ENCODE measurements around the gene RANBP2.
"Not testable (repeated sequence)": the region's sequence is repeated elsewhere in the genome, so short reads cannot be mapped to it uniquely, and the experiment has no call there.

The RANBP2 gene

DNA sequence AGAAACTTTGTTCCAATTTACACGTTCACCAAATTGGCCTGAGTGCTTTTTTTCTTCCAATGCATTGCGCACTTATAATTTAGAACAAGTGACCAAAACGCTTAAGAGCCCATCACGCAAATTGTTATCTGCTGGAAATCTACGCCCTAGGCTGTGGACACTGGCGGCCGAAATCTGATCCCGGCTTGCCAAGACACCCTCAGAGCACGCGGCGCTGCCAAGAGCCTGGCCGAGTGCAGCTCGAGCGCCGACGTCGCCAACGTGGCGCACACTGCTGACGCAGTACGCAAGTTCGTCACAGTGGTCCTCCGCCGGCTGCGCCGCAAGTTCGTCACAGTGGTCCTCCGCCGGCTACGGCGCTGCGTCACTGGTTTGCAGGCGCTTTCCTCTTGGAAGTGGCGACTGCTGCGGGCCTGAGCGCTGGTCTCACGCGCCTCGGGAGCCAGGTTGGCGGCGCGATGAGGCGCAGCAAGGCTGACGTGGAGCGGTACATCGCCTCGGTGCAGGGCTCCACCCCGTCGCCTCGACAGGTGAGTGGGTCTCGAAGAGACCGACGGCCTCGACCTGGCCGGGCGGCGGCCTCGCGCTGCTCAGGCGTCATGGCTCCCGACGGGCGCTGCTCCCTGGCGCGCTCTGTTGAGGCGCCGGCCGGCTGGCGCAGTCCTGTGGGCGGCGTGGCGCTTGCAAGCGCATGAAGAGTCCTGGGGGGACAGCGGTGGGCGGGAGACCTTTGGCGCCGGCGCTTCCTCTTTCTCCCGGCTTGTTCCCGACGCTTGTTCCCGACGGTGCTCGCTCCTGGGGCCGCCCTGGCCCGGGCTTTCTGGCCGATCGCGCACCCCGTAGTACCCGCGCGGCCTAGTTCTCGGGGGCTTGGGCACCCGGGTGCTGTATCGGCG lies at the start of gene RANBP2:
RANBP2 (plus strand) TSS at position 334 of the 896 bp plus-strand sequence; CDS start at position 459, 125 bp downstream.
- Mint-ChIP-seq H3K9me3 (no peaks in the 10 kb centered on the region), H3K4me1 (peaks cover 19% of the 10 kb centered on the region), H3K36me3 (ENCODE audit: low read depth) (peaks cover 6% of the 10 kb centered on the region), H3K27ac (peak within 1 kb of the TSS; percentile 98), H3K4me3 (peak within 1 kb of the TSS; percentile 87), H3K27me3 (ENCODE audit: low read depth, poor library complexity) (peaks cover 14% of the 10 kb centered on the region)
- TF ChIP-seq CTCF (IDR thresholded peaks at IDR 0.05) = no peak
- peak; percentile 89 for DNase-seq

GRCh38 chr2:108670282-108670681 lies 49.0 kb upstream of the RANBP2 start:
- H3K27me3 Mint-ChIP-seq (ENCODE audit: low read depth, poor library complexity); H3K27ac Mint-ChIP-seq; H3K4me1 Mint-ChIP-seq; H3K9me3 Mint-ChIP-seq; DNase-seq; H3K4me3 Mint-ChIP-seq: not testable (repeated sequence)
- peaks cover 23% of the 10 kb centered on the region for H3K36me3 Mint-ChIP-seq (ENCODE audit: low read depth)

- not testable (repeated sequence) for H3K27me3 Mint-ChIP-seq (ENCODE audit: low read depth, poor library complexity); H3K4me3 Mint-ChIP-seq; H3K4me1 Mint-ChIP-seq; DNase-seq; H3K27ac Mint-ChIP-seq; H3K9me3 Mint-ChIP-seq
- peaks cover 30% of the 10 kb centered on the region for H3K36me3 Mint-ChIP-seq (ENCODE audit: low read depth)
Measured at GRCh38 chr2:108672200-108672805, 47.0 kb upstream of the RANBP2 start.

DNA sequence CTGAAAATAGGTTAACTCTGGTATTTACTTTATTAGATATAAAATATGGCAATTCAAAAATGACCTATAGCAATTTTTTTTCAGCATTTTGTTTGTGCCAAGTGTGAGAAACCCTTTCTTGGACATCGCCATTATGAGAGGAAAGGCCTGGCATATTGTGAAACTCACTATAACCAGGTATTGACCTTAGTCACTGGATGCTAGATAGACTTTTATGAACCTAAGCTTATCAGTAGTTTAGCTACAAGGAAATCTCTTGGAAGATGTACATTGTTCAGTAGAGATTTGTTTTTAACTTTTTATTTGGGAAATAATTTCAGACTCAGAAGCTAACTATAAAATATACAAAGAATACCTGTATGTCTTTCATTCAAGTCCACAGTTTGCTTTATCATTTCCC lies 42.8 kb upstream of the RANBP2 start:
- H3K9me3 Mint-ChIP-seq; H3K27ac Mint-ChIP-seq; DNase-seq; H3K27me3 Mint-ChIP-seq (ENCODE audit: low read depth, poor library complexity); H3K4me3 Mint-ChIP-seq: not testable (repeated sequence)
- Mint-ChIP-seq H3K4me1 (peaks cover 16% of the 10 kb centered on the region), H3K36me3 (ENCODE audit: low read depth) (peaks cover 38% of the 10 kb centered on the region)

DNA sequence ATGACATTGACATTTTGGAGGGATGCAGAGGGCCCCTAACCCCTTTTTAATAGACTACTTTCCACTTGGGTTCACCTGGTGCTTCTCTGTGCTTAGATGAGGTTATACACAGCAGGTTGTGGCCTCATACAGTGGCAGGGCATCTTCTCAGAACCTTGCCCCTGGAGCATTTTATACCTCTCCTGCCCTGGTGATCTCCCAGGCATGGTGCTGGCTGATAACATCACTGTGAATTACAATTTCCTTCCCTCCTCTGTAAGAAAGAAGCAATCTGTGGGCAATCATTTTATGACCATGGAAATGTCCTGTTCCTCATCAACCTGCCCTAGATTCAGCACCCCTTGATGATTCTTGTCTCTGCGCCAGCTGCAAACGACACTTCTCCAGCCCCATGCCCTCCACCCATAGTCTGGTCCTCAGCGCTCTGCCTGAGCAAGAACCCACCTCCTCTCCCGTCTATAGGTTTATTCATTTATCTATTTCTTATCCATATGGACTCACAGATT lies 42.0 kb upstream of the RANBP2 start:
- not testable (repeated sequence) for DNase-seq; H3K9me3 Mint-ChIP-seq; H3K4me3 Mint-ChIP-seq; H3K27me3 Mint-ChIP-seq (ENCODE audit: low read depth, poor library complexity)
- Mint-ChIP-seq H3K4me1 (peaks cover 21% of the 10 kb centered on the region), H3K36me3 (ENCODE audit: low read depth) (peaks cover 43% of the 10 kb centered on the region), H3K27ac (peak overlapping the region; percentile 55)

DNA sequence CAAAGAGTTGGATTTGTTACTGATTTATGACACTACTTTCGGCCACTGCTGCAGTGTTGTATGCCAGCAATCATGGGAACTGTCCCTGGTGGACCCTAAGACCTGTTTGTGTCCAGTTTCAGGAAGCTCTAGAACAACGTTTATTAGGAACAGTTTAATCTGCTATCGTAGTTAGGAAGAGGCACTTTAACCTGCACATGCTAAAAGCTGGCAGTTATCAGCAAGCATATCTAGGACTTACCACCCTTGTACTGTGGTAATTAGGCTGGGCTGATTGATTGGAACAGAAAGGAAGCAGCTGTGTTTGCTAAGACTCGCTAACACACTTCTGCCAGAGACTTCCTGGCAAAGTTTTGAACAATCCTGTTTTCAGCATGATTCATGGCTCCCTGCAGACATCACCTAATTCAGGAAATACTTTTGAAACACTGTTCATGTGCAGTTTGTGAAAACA lies 41.1 kb upstream of the RANBP2 start:
- peaks cover 40% of the 10 kb centered on the region for H3K36me3 Mint-ChIP-seq (ENCODE audit: low read depth)
- H3K9me3 Mint-ChIP-seq; DNase-seq; H3K4me3 Mint-ChIP-seq; H3K27me3 Mint-ChIP-seq (ENCODE audit: low read depth, poor library complexity): not testable (repeated sequence)
- H3K27ac Mint-ChIP-seq = peak overlapping the region; percentile 88
- H3K4me1 Mint-ChIP-seq = peaks cover 21% of the 10 kb centered on the region

- not testable (repeated sequence) for H3K9me3 Mint-ChIP-seq; H3K4me3 Mint-ChIP-seq; DNase-seq; H3K27me3 Mint-ChIP-seq (ENCODE audit: low read depth, poor library complexity)
- Mint-ChIP-seq H3K27ac (peak overlapping the region; percentile 26), H3K36me3 (ENCODE audit: low read depth) (peaks cover 25% of the 10 kb centered on the region), H3K4me1 (peaks cover 21% of the 10 kb centered on the region)
Measured at GRCh38 chr2:108680805-108681204, 38.5 kb upstream of the RANBP2 start.

GRCh38 chr2:108688818-108689756 lies 30.2 kb upstream of the RANBP2 start:
- H3K27me3 Mint-ChIP-seq (ENCODE audit: low read depth, poor library complexity); H3K4me1 Mint-ChIP-seq; H3K27ac Mint-ChIP-seq; DNase-seq; H3K4me3 Mint-ChIP-seq; H3K9me3 Mint-ChIP-seq: not testable (repeated sequence)
- peaks cover 10% of the 10 kb centered on the region for H3K36me3 Mint-ChIP-seq (ENCODE audit: low read depth)

- H3K36me3 Mint-ChIP-seq (ENCODE audit: low read depth) = peaks cover 10% of the 10 kb centered on the region
- not testable (repeated sequence) for DNase-seq; H3K27ac Mint-ChIP-seq; H3K27me3 Mint-ChIP-seq (ENCODE audit: low read depth, poor library complexity); H3K9me3 Mint-ChIP-seq; H3K4me3 Mint-ChIP-seq; H3K4me1 Mint-ChIP-seq
Measured at GRCh38 chr2:108690001-108690400, 29.3 kb upstream of the RANBP2 start.

Data from nephron progenitor cell (in vitro differentiated cells).